Measurements from ENCODE around the gene HOXB5.

HOXB5 gene

GRCh38 chr17:48593126-48593829 lies at the start of gene HOXB5:
TSS of gene HOXB5 (minus strand) at chr17:48593779. CDS start at chr17:48593682, 97 bp downstream.
- no peak for DNase-seq

- no peak for DNase-seq
These were observed 49.5 kb upstream of the HOXB5 start for GRCh38 chr17:48642843-48643696.

DNA sequence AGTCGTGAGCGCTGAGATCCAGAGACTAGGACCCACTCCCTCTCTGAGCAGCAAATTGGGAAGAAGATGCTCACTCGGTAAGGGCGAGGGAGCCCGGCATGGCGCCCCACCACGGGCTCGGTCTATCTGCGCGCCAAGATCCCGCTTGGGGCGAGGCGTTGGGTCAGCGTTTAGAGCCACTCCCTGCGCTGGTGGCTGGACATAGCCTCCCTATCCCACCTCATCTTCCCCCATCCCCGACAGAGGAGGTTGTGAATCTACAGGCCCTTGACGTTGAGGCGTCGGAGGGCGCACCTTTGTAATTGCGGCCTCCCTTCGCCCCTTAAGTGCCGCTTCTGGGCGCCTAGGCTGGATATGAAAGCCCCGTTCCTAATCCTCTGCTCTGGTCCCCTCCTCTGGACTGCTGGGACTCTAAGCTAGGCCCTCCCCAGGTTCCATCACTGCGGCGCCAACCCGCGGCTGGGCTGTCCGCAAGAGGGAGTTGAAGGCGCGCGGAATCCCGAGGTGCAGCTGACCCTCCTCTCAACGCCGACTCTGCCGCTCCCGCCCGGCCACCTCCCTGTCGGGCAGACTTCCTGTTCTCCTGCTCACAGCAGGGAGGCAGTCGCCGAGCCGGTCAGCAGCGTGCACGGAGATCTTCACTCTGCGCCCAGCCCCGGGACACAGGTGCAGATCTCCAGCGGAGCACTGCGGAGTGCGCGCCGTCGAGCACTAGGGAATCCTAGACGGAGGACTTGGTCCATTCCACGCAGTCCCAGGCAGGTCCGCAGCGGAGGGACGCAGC lies 48.7 kb upstream of the HOXB5 start:
- no peak for DNase-seq

DNA sequence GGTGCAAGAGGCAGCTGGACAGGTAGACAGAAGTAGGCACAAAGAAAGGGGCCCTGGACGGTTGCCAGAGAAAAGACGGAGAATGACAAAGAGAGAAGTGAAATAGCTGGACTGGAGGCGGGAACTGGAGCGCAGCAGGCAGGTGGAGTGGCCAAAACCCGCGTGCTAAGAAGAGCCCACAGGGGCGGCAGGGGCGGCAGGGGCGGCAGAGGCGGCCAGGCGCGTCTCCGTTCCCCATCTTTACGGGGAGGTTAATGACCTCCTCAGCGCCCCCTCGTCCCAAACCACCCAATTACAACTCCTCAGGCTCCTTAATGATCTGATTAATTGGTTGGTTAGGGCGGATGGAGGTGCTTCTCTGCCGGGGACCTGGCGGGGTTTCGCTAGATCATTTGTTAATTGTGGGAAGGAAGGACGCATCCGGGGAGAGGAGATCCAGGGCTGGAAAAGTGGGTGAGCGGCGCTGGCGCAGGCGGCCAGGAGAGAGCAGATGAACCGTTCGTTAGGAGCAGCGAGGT lies 48.0 kb upstream of the HOXB5 start:
- DNase-seq, result no peak

- DNase-seq, result no peak
These were observed 47.2 kb upstream of the HOXB5 start for GRCh38 chr17:48640858-48641180.

GRCh38 chr17:48639982-48640857 lies 46.6 kb upstream of the HOXB5 start:
- no peak for DNase-seq

GRCh38 chr17:48639136-48639535 lies 45.6 kb upstream of the HOXB5 start:
- DNase-seq, result no peak

GRCh38 chr17:48637323-48638260 lies 44.0 kb upstream of the HOXB5 start:
- DNase-seq, result no peak

DNA sequence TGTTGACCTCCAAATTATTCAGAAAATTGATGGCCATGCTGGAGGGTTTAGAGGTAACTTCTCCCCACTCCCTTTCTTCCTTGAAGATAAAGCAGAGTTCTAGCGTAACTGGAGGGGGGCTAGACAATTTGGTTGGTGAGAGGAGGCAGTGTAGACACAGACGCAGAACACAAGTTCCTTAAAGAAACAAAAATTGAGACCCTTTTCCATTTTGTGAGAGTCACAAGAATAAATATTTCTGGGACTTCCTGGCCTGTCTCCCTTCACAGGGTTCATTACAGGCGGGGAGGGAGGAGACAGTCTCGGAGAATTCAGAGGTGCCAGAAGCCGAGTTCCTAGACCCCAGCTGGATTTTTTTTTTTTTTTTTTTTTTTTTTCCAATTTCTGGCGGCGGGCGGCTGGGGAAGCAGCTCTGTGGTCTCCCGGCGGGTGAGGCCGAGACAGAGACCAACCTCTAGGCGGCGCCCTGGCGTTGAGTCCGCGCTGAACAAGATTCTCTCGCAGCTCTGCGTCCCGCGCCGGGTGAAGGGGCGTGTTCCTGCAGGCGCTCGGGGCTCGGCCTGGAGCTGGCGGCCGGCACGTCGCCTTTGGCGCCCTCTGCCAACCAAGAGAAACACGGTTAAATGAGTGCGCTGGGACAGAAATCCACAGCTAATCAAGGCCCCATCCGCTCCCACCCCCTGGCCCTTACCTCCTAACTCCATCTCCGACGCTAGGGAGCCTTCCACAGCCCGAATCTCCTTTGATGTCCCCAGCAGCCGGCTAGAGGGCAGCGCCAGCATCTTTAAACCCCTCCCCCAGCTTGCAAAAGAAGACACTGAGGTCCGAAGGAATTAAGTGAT lies 42.8 kb upstream of the HOXB5 start:
- DNase-seq, result peak; percentile 67

- DNase-seq, result no peak
These were observed 41.1 kb upstream of the HOXB5 start for GRCh38 chr17:48634493-48635208.

- no peak for DNase-seq
These were observed 39.7 kb upstream of the HOXB5 start for GRCh38 chr17:48633266-48633677.

- DNase-seq, result no peak
These were observed 39.1 kb upstream of the HOXB5 start for GRCh38 chr17:48632579-48633265.

- DNase-seq, result no peak
These were observed 38.4 kb upstream of the HOXB5 start for GRCh38 chr17:48631693-48632578.

DNA sequence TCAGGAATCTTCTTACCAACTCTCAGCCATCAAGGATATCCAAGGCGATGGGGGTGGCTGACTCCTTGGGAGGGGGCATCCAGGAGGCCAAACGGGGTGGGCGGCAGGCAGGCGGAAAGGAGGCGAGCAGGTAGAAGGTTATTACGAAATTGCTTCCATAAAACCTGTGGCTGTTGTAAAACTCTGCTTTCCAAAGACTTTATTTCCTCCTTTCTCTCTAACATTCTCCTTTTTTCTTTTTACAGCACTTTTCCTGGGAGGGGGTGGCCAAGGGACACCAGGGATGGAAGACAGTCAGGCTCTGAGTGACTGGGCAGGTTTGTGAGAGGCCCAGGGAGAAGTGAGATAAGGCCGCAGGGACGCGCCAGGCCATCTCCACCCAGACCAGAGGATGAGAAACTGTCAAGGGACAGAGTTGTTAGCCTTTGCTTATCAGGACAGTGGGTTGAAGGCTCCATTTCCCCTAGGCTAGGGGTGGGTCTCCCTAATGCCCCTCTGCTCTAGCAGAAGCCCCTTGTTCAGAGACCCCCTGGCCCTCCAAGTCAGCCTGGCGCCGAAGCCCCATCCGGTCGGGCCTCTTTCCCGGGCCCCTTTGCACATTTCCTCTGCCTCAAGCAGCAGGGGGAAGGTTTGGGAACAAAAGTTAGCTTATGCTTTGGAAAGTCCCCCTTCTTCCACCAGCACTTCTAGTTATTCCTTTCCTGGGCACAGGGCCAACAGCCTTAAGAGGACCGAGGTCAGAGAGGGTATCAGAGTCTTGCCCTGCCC lies 37.5 kb upstream of the HOXB5 start:
- DNase-seq, result peak; percentile 18

GRCh38 chr17:48630009-48630924 lies 36.7 kb upstream of the HOXB5 start:
- peak; percentile 13 for DNase-seq

- no peak for DNase-seq
These were observed 35.8 kb upstream of the HOXB5 start for GRCh38 chr17:48629411-48629759.

Data from activated CD4-positive, CD25-positive, alpha-beta regulatory T cell treated with anti-CD3 and anti-CD28 coated beads, Interleukin-2, amount 50 U/mL, for 72 hours (primary cell).